SK-N-SH (cell line): ENCODE data around the gene ASTN2. TPM values are rescaled to one million over a fixed set of nuclear protein-coding genes. Genes with fewer than 3 reads are reported as not detected.

Source experiments
- CTCF ChIA-PET: fragments of 300-600, 350-600 bp; formaldehyde crosslinking; extraction: SDS; loops from one replicate; lab custom pipeline; 2021; lab: Yijun Ruan, JAX
- POLR2A ChIA-PET: fragments of 350-600 bp; sonication (Branson Sonifier 250); formaldehyde crosslinking; extraction: SDS; loops from one replicate; lab custom pipeline; 2020; ENCODE audit warnings: antibody characterized with exemption, inconsistent platforms; lab: Yijun Ruan, JAX
- DNase-seq: peaks from one replicate; pipeline ENCODE4 v3.0.0; 2012
- H2AFZ ChIP-seq: fragments of 200-600 bp; sonication (generic); 2 replicates; pipeline ENCODE4 v1.8.1; 2016; ENCODE audit warnings: antibody characterized with exemption, mild to moderate bottlenecking, low read depth
- H3F3A ChIP-seq: fragments of 200-600 bp; sonication (generic); replicated peaks from 2 replicates; pipeline ENCODE3; 2016; ENCODE audit warnings: antibody characterized with exemption, mild to moderate bottlenecking; ENCODE audit not compliant: insufficient read depth
- H3K27ac ChIP-seq, 2 experiments: fragments of 200-500 bp in 1 of 2; fragments of 200-600 bp in 1 of 2; sonication (Bioruptor generic) in 1 of 2; sonication (generic), shearing (Covaris generic) in 1 of 2; 2 replicates each; pipeline versions ENCODE4 v1.5.1 to v1.6.1; 2014 to 2016; ENCODE audit warnings: low read depth in 2 of 2, inconsistent platforms in 1 of 2, low read length in 1 of 2, mild to moderate bottlenecking in 1 of 2, mixed read lengths in 1 of 2
- H3K27me3 ChIP-seq: fragments of 200-600 bp; sonication (generic), shearing (Covaris generic); 2 replicates; pipeline ENCODE4 v1.6.1; 2016; ENCODE audit warnings: mixed run types; ENCODE audit not compliant: insufficient read depth
- H3K36me3 ChIP-seq, 2 experiments: fragments of 200-500 bp in 1 of 2; fragments of 200-600 bp in 1 of 2; sonication (Bioruptor generic) in 1 of 2; sonication (generic) in 1 of 2; replicated peaks in 1 of 2; 2 replicates each; pipeline versions ENCODE3 to v1.5.1; 2014 to 2016; ENCODE audit warnings: low read length in 1 of 2, mild to moderate bottlenecking in 1 of 2; ENCODE audit not compliant: insufficient read depth in 2 of 2, control insufficient read depth in 1 of 2
- H3K4me1 ChIP-seq, 2 experiments: fragments of 200-500 bp in 1 of 2; fragments of 200-600 bp in 1 of 2; sonication (Bioruptor generic) in 1 of 2; sonication (generic), shearing (Covaris generic) in 1 of 2; 2 replicates each; pipeline versions ENCODE4 v1.5.1 to v1.6.1; 2014 to 2016; ENCODE audit warnings: low read depth in 1 of 2, low read length in 1 of 2, mixed run types in 1 of 2; ENCODE audit not compliant: insufficient read depth in 2 of 2, control insufficient read depth in 1 of 2
- H3K4me2 ChIP-seq: fragments of 200-600 bp; sonication (generic), shearing (Covaris generic); 2 replicates; pipeline ENCODE4 v1.6.1; 2017; ENCODE audit warnings: mixed run types
- H3K4me3 ChIP-seq, 2 experiments: fragments of 200-500 bp in 1 of 2; fragments of 200-600 bp in 1 of 2; sonication (Bioruptor generic) in 1 of 2; sonication (generic), shearing (Covaris generic) in 1 of 2; 2 replicates each; pipeline versions ENCODE4 v1.5.1 to v1.8.1; 2014 to 2016; ENCODE audit warnings: low read depth in 2 of 2, inconsistent platforms in 1 of 2, low read length in 1 of 2, mild to moderate bottlenecking in 1 of 2, mixed read lengths in 1 of 2, moderate library complexity in 1 of 2
- H3K79me2 ChIP-seq: fragments of 200-600 bp; sonication (generic); 2 replicates; pipeline ENCODE4 v1.8.1; 2017; ENCODE audit warnings: mild to moderate bottlenecking; ENCODE audit not compliant: insufficient read depth
- H3K9ac ChIP-seq: fragments of 200-600 bp; sonication (generic); 2 replicates; pipeline ENCODE4 v1.6.1; 2017; ENCODE audit warnings: mixed run types
- H3K9me2 ChIP-seq: fragments of 200-600 bp; sonication (generic); 2 replicates; pipeline ENCODE4 v1.6.1; 2017; ENCODE audit warnings: mixed run types
- H3K9me3 ChIP-seq: fragments of 200-600 bp; sonication (generic); 2 replicates; pipeline ENCODE4 v1.6.1; 2017; ENCODE audit warnings: mixed run types, mild to moderate bottlenecking, moderate library complexity
- H4K20me1 ChIP-seq: fragments of 200-600 bp; sonication (generic); 2 replicates; pipeline ENCODE4 v1.6.1; 2017; ENCODE audit warnings: mild to moderate bottlenecking, mixed run types; ENCODE audit not compliant: insufficient read depth
- CHD2 ChIP-seq: fragments of 150-350 bp; IDR thresholded peaks from 2 replicates; pipeline ENCODE4 v1.6.1; 2018; ENCODE audit warnings: low read length; ENCODE audit not compliant: partially characterized antibody
- CTCF ChIP-seq: fragments of 200-600 bp; sonication (generic); IDR thresholded peaks from 2 replicates; pipeline ENCODE4 v1.6.1; 2017; ENCODE audit warnings: antibody characterized with exemption, mild to moderate bottlenecking, moderate library complexity
- ELF1 ChIP-seq: IDR thresholded peaks from 2 replicates; pipeline ENCODE4 v1.4.0; 2012
- EP300 ChIP-seq, 2 experiments: IDR thresholded peaks; 2 replicates each; pipeline versions ENCODE4 v1.4.0 to v1.6.1; 2012; ENCODE audit warnings: borderline replicate concordance in 1 of 2, low read depth in 1 of 2, low read length in 1 of 2
- FOSL2 ChIP-seq: IDR thresholded peaks from 2 replicates; pipeline ENCODE4 v1.4.0; 2012; ENCODE audit warnings: low read depth, mild to moderate bottlenecking, moderate library complexity, borderline replicate concordance
- FOXM1 ChIP-seq: IDR thresholded peaks from 2 replicates; pipeline ENCODE4 v1.4.0; 2012; ENCODE audit warnings: low read depth, mild to moderate bottlenecking
- IRF3 ChIP-seq: fragments of 150-350 bp; IDR thresholded peaks from 2 replicates; pipeline ENCODE4 v1.6.1; 2016; ENCODE audit warnings: mild to moderate bottlenecking, low read depth, low read length
- NRF1 ChIP-seq: IDR thresholded peaks from 2 replicates; pipeline ENCODE4 v1.6.1; 2012; ENCODE audit warnings: low read depth, mild to moderate bottlenecking, low read length
- PBX3 ChIP-seq: IDR thresholded peaks from 2 replicates; pipeline ENCODE4; 2012
- POLR2AphosphoS5 ChIP-seq: IDR thresholded peaks from 2 replicates; pipeline ENCODE4 v1.6.1; 2012; ENCODE audit warnings: low read depth, low read length
- RAD21 ChIP-seq: IDR thresholded peaks from 2 replicates; pipeline ENCODE4 v1.6.1; 2012; ENCODE audit warnings: mild to moderate bottlenecking, low read length
- RCOR1 ChIP-seq: fragments of 150-350 bp; IDR thresholded peaks from 2 replicates; pipeline ENCODE4 v1.6.1; 2017; ENCODE audit warnings: antibody characterized with exemption, low read length
- RFX5 ChIP-seq: IDR thresholded peaks from 2 replicates; pipeline ENCODE4 v1.6.1; 2012; ENCODE audit warnings: mild to moderate bottlenecking, improper control_type of control experiment, low read length
- RXRA ChIP-seq: IDR thresholded peaks from 2 replicates; pipeline ENCODE4 v1.4.0; 2012; ENCODE audit warnings: low read depth, mild to moderate bottlenecking, borderline replicate concordance
- SMC3 ChIP-seq: IDR thresholded peaks from 2 replicates; pipeline ENCODE4 v1.6.1; 2012; ENCODE audit warnings: low read depth, low read length, improper control_type of control experiment
- ZBTB33 ChIP-seq: IDR thresholded peaks from 2 replicates; pipeline ENCODE4 v1.4.0; 2012; ENCODE audit warnings: low read depth, borderline replicate concordance
- WGBS: methylation state at CpG from one replicate; pipeline ENCODE4 v1.1.6; 2017; ENCODE audit warnings: low lambda C conversion rate; 5-methylcytosine and 5-hydroxymethylcytosine counted together
- polyA plus RNA-seq, 3 experiments: library from polyadenylated mRNA; depleted of rRNA; stranded (reverse); fragments of >200 nt; gene quantifications; 2 replicates each; pipeline ENCODE4 v1.2.3, GENCODE V29; 2012

ASTN2 gene
- polyA plus RNA-seq, 1 of the 3 experiments (the other 2 are of a cell fraction): 6.6 TPM

GRCh38 chr9:116913536-116913935, 501.3 kb downstream of the ASTN2 start:
- H3K9me3 ChIP-seq: no peaks in the 10 kb centered on the region
- 6% methylated on average over 2 of the region's 2 CpGs for WGBS
- H2AFZ ChIP-seq: no peak overlapping the region
- no peak overlapping the region for H3K27ac ChIP-seq
- no peaks in the 10 kb centered on the region for H3K79me2 ChIP-seq
- POLR2A ChIA-PET: no interaction called here
- no peaks in the 10 kb centered on the region for H3K27me3 ChIP-seq
- TF ChIP-seq ELF1 (no peak), CHD2 (no peak), RCOR1 (no peak), FOSL2 (no peak), ZBTB33 (no peak), RFX5 (no peak)
- H3K9ac ChIP-seq: no peak overlapping the region
- CTCF ChIA-PET: interaction anchor here (1.0 kb wide), 1 partner anchor 12 kb away, joined by 3 read pairs; no protein-coding TSS in a partner anchor
- no peak overlapping the region for H3K4me2 ChIP-seq
- no peaks in the 10 kb centered on the region for H3F3A ChIP-seq
- no peak for DNase-seq
- no peaks in the 10 kb centered on the region for H3K36me3 ChIP-seq
- no peaks in the 10 kb centered on the region for H4K20me1 ChIP-seq
- no peaks in the 10 kb centered on the region for H3K9me2 ChIP-seq
- no peaks in the 10 kb centered on the region for H3K4me1 ChIP-seq
- no peak overlapping the region for H3K4me3 ChIP-seq

GRCh38 chr9:116910201-116910600, 504.7 kb downstream of the ASTN2 start:
- no peaks in the 10 kb centered on the region for H3K27me3 ChIP-seq
- POLR2A ChIA-PET: no interaction called here
- H3K9ac ChIP-seq: no peak overlapping the region
- H3F3A ChIP-seq: no peaks in the 10 kb centered on the region
- H2AFZ ChIP-seq: no peak overlapping the region
- H3K4me2 ChIP-seq: no peak overlapping the region
- no peaks in the 10 kb centered on the region for H3K36me3 ChIP-seq
- no peaks in the 10 kb centered on the region for H3K9me2 ChIP-seq
- no peaks in the 10 kb centered on the region for H4K20me1 ChIP-seq
- CTCF ChIA-PET: interaction anchor here (0.6 to 1.1 kb wide), 3 partner anchors 108 to 1620 kb away, joined by 3 read pairs; no protein-coding TSS in a partner anchor
- no peak for TF ChIP-seq RXRA
- TF ChIP-seq RAD21: no peak
- TF ChIP-seq NRF1: no peak
- TF ChIP-seq SMC3: no peak
- no peak for TF ChIP-seq EP300 (IDR thresholded peaks at IDR 0.05; ENCODE audit: borderline replicate concordance in 1 of 2, low read depth in 1 of 2, low read length in 1 of 2)
- no peak for TF ChIP-seq CTCF
- TF ChIP-seq PBX3: no peak
- TF ChIP-seq ZBTB33: no peak
- no peak for TF ChIP-seq RCOR1
- no peak for TF ChIP-seq FOXM1
- no peak for TF ChIP-seq IRF3
- no peak for TF ChIP-seq POLR2AphosphoS5
- TF ChIP-seq, all 33 proteins: peak for 0
- WGBS: 44% methylated on average over 10 of the region's 10 CpGs
- no peaks in the 10 kb centered on the region for H3K4me1 ChIP-seq
- H3K27ac ChIP-seq: no peak overlapping the region
- no peaks in the 10 kb centered on the region for H3K9me3 ChIP-seq
- no peak overlapping the region for H3K4me3 ChIP-seq
- H3K79me2 ChIP-seq: no peaks in the 10 kb centered on the region
- no peak for DNase-seq
